Kidney capillary endothelial cell (primary cell): ENCODE results near the gene ZEB1.
"Not testable (repeated sequence)": the region's sequence is repeated elsewhere in the genome, so short reads cannot be mapped to it uniquely, and the experiment has no call there.

Source experiments
- DNase-seq: peaks from one replicate; pipeline ENCODE4 v3.0.0-alpha.2; 2018; ENCODE audit warnings: low spot score

Gene ZEB1

DNA sequence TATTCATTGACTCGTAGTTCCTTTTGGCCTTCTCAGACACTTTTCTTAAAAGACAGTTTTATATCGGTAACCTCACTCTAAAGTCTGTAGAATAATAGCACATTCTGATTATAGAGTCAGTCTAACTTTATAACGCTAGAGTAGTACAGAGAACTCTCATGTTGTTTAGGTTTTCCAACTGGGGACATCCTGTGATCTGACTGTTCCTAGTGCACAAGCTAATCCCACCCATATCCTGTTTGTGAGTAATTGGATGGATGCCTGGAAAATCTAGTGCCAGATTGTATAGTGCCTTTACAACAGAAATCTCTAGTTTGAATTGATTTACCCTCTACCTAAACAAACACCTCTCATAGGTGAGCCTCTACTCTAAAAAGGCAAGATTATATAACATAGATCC, 107.4 kb downstream of the ZEB1 start:
- DNase-seq = peak; percentile 89

DNA sequence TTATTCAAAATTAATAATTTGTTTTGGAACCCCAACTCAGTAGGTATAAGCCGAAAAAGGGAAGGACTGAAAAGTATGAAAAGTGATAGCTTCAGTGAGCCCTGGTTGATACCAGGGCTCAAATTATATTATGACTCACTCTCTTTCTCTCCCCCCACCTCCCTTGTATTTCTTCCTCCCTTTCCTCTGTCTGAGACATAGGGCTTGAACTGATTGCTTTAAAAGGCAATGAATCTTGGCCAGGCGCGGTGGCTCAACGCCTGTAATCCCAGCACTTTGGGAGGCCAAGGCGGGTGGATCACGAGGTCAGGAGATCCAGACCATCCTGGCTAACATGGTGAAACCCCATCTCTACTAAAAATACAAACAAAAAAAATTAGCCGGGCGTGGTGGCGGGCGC, 108.3 kb downstream of the ZEB1 start:
- DNase-seq = not testable (repeated sequence)

DNA sequence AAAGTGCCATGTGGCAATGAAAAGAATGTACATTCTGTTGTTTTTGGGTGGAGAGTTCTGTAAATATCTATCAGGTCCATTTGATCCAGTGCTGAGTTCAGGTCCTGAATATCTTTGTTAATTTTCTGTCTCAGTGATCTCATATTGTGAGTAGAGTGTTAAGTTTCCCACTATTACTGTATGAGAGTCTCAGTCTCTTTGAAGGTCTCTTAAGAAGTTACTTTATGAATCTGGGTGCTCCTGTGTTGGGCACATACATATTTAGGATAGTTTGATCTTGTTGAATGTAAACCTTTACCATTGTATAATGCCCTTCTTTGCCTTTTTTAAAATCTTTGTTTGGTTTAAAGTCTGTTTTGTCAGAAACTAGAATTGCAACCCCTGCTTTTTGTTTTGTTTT, 109.5 kb downstream of the ZEB1 start:
- not testable (repeated sequence) for DNase-seq

DNA sequence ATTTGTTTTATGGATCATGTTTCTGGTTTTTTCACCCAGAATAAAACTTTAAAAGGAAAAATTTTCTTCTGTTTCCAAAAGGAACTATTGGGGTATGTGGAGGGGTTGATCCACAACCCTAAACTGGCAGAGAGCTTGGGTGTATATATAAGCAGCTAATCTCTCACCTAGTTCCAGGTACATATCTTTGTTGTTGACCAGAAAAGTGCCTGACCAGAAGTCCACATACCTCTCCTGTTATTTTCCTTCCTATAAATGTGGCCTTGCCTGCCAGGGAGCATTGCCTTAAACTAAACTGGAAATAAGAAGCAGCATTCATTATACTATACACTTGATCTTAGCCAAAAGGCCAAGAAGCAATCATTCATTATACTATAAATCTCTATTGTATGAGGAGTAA, 112.0 kb downstream of the ZEB1 start:
- no peak for DNase-seq

DNA sequence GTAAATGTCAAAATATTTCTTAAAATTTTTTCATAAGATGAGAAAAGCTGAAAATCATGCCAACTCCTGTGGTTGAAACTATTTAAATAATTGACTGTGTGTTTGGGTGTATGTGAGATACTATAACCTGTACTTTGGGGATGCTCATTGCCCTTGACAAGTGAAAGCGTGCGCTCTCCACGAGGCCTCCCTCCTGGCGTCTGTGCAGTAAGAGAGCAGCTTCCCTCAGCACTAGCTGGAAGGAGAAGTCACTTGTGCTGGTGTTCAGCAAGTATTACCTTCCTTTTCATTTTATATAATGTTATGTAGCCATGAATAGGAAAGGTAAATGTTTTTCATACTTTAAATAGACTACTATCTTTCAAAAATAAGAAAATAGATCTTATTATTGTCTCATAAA, 118.9 kb downstream of the ZEB1 start:
- no peak for DNase-seq

DNA sequence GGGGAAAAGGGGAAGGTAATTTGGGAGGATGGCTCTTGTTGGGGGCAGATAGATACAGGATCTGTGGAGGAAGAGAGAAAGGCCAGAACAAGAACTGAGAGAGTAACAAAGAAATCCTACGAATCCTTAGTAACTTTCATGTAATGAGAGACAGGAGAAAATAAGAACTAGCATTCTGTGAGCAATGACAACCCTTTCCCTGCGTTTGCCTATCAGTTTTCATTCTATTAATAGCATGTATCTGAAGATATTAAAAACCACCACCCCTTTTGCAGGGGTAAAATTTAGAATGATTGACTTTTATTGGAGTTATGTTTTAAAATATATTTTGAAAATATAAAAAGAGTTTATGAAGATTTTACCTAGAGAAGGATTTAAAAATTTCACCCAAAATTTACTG, 132.8 kb downstream of the ZEB1 start:
- no peak for DNase-seq

DNA sequence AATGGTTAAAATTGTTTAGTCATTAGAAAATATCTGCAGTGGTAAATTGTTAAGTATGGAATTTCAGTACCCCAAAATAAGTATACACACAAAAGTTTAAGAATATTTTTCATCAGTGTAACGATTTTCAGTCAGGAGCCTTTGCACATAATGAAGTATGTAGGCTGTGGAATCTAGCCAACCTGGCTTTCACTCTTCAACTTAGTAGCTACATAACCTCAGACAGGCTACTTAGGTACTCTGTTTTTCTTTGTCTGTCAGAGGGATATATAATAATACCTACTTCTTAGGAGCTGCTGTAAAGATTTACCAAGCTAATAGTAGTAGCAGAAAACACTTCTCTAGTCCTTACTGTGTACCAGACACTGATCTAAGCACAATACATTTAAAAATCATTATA, 137.5 kb downstream of the ZEB1 start:
- no peak for DNase-seq

DNA sequence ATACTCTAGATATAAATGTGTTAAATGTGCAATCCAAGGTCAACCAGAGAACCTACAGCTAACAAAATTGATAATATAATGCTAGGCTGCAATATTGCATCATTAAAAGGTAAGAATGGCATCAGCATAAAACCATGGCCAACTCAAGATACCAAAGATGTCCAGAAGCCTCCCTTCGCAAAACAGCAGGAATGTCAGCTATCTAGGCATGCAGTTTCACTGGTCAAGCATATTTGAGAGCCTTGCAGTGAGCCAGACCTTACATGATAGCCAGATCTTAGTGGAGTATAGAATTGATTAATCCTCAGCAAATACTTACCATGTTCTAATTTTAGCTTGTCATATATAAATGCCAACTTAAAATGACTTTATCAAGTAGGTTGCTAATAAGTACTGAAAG, 138.8 kb downstream of the ZEB1 start:
- DNase-seq = no peak

DNA sequence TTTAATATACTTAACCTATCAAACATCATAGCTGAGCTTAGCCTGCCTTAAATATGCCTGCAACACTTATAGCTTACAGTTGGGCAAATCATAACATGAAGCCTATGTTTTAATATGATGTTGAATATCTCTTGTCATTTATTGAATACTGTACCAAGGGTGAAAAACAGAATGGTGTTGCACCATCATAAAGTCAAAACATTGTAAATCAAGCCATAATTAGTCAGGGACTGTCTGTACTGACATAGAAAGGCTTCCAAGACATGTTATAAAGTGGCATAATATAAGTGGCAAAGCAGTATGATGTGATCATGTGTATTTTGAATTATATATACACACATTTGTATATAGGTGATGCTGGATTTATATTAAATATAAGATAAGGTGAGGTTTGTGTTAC, 140.0 kb downstream of the ZEB1 start:
- no peak for DNase-seq

DNA sequence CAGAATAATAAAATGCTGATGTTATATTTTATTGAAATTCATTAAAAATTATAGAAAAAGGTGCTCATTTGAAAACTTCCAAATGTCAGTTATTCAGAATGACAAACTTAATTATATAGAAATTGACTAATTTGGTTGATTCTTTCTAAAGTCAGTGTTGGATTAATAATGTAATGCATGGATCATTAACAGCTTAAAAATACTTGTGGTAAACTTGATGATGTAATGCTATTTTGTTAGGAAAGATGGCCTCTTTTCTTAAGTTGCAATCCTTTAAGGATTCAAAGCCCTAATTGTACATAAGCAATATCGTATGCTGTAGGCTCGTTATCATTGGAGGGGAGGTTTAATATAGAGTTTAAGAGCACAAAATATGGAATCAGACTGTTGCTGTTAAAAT, 141.2 kb downstream of the ZEB1 start:
- no peak for DNase-seq

DNA sequence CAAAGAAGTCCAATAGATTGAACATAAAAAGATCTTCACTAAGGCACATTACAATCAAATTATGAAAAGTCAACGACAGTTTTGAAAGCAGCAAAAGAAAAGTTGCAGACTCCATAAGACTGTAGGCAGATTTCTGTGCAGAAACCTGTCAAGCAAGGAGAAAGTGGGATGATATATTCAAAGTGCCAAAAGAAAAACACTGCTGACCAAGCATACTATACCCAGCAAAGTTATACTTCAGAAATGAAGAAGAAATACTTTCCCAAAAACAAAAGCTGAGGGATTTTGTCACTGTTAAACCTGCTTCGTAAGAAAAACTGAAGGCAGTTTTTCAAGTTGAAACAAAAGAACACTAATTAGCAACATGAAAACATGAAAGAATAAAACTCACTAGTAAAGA, 145.5 kb downstream of the ZEB1 start:
- no peak for DNase-seq

DNA sequence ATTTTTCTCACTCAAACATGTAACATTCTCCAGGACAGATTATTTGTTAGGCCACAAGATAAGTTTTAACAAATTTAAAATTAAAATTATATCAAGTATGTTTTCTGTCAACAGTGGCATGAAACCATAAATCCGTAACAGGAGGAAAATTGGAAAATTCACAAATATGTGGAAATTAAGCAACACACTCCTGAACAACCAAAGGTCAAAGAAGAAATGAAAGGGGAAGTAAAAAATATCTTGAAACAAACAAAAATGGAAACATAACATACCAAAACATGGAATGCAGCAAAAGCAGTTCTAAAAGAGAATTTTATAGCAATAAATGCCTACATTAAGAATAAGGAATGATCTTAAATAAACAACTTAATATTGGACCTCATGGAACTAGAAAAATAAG, 147.3 kb downstream of the ZEB1 start:
- no peak for DNase-seq

DNA sequence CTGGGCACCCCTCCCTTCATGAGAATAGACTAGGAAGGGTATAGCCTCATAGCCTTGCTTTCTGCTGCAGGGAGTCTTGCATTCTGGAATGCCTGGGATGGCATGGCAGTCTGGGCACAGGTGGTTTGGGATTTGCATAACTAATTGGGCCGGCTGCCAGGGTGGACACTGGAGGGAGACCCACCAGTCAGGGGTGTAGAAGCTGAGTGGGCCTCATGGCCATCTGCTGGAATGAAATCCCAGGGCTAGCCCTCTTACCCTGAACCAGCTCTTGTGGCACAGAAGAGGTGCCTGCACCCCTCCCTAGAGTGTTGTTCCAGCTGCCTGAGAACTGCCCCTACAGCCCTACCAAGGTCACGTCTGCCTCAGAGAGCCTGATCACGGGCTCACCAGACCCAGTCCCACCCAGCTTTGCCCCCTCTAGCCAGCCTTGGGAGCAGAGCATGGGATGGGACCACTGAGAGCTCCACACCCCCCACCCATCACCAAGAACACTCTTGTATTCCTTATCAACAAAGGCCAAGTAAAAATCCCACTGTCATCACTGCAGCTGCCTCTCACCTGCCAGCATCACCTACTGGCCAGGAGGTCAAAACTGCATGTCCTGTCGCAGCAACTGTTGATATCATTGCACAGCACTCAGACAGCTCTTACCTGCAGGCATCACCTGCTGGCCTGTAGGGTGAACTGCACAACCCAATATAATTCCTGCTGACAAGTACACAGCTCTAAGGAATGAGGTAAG, 148.9 kb downstream of the ZEB1 start:
- no peak for DNase-seq

DNA sequence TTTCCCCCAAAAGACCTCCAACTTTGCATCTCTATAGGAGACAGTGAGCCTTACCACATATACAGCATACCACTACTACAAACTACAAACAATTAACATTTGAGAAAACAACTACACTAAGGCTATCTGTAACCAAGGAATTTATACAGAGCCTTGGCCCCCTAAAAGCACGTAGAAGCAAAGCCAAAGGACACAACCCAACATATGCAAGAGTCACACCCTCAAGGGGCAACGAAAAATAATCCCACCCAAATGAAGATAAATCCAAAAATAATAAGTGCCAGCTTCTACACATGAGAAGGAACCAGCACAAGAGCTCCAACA, 149.5 kb downstream of the ZEB1 start:
- no peak for DNase-seq

DNA sequence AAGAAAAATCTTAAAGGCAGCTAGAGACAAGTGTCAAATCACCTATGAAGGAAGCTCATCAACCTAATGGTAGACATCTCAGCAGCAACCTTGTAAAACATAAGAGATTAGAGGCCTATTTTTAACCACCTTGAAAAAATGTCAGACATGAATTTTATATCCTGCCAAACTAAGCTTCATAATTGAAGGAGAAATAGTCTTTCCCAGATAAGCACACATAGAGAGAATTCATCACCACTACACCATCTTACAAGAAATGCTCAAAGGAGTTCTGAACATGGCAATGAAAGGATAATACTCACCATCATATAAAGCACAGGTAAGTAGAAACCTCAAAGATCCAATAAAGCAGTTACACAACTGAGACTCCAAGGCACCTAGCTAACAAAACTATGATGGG, 156.5 kb downstream of the ZEB1 start:
- DNase-seq = no peak

DNA sequence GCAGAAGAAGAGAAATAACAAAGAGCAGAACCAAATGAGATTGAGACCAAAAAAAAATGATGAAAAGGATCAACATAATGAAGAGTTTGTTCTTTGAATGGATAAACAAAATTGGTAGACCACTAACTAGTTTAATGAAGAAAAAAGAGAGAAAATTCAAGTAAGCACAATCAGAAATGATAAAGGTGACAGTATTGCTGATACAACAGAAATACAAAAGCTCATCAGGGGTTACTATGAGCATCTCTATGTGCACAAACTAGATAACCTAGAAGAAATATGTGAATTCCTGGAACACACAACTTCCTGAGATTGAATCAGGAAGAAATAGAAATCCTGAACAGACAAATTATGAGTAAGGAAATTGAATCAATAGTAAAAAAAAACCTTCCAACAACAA, 157.1 kb downstream of the ZEB1 start:
- DNase-seq = no peak

DNA sequence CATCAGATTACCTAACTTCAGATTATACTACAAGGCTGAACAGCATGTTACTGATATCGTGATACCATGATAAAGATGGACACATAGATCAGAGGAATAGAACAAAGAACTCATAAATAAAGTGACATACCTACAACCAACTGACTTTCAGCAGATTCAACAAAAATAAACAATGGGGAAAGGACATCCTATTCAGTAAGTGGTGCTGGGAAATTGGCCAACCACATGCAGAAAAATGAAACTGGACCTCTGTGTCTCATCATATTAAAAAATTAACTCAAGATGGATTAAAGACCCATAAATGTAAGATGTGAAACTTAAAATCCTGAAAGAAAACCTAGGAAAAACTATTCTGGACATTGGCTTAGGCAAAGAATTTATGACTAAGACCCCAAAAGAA, 158.6 kb downstream of the ZEB1 start:
- DNase-seq = no peak

DNA sequence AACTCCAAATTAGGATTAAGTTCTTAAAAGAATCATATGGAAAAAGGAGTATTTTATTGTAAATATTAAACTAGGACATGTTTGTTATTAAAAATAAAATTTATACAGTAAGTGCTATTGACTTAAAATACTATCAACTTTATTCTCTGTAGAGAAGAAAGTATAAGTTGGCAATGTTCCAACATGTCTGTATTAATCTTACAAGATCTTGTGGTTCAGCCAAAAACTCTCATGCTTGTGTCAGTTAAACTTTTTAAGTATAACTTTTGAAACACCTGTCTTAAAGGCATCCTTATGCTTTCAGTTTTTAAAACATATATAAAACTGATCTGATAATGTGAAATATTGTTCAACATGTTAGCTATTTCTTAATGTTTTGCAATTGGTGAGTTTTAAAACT, 160.7 kb downstream of the ZEB1 start:
- DNase-seq = no peak

DNA sequence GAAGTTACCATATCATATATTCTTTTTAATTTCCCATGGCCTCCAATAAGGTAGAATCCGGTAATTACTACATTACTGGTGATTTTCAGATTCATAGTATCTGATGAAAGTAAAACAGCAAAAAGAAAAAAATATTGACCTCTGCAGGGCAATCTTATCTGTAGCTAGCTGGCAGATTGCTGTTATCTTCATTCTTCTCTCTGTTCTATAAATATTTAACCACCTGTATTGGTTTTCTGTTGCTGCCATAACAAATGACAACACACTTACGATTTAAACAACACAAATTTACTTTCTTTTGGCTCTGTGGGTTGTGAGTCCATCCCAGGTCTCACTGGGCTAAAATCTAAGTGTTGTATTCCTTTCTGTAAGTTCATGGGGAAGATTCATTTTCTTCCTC, 164.5 kb downstream of the ZEB1 start:
- no peak for DNase-seq

DNA sequence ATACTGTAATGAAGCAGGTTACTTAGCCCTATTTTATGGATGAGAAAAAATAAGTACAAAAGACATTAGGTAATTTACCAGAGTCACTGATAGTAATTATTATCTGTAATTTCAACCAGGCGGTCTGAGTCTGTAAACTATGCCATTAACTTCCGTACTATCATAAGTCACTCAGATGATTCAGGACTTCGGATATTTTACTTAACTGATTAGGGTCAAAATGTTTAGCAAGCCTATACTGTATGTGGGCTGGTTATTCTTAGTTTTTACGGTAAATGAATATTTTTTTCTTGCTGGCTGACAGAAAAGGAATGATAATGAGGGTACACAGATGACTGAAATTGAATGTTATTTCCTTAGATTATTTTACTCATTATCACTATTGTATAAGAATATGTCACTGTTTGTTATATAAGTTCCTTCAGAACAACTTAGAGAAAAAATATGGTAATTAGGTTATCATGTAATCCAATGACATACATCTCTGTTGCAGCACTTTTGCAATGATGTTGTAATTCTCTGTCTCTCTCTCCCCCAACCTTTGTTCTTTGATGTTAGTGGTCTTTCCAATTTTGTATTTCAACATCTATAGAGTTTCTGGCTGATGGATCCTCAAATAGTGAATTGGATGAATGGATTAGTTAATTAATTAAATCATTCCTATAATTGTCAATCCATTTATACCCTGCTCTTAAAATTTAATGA, 165.6 kb downstream of the ZEB1 start:
- DNase-seq = no peak

DNA sequence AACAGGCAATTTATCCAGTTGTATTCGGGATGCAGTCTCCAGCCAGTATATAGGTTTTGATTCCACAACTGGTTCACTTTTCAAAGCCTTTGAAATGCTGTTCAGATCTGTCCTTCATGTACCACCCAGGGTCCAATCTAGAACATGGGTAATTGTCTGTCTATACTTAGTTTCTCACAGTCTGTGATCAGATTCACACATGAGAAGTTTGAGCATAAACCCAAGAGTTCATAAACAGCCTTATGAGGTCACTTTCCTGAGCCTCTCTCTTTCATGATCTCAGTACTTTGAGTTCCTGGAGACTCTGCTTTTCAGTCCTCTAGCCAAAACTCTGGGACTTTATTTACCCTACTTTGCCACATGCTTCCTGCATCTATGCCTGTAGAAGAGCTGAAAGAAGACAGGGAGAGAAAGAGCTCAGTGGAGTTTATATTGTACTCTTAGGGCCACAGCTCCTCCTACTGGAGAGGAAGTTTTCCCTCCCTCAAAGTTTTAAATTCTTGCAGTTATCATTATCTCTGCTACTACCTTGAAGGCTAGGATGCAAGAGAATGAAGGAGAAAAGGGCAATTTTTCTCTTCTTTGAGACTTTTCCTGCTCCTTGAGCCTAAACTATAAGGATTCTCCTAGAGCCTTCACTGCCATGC, 172.0 kb downstream of the ZEB1 start:
- no peak for DNase-seq

DNA sequence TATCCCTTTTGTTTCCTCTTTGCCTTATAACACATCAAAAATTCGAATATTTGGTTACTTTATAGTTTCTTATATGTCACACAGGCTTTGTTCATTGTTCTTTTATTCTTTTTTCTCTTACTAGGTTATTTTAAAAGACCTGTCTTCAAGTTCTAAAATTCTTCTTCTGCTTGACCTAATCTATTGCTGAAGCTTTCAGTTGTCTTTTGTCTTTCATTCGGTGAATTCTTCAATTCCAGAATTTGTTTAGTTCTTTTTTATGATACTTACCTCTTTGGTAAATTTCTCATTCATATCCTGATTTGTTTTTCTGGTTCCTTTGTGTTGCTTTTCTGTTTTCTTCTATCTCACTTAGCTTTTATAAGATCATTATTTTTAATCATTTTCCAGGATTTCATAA, 188.4 kb downstream of the ZEB1 start:
- no peak for DNase-seq

DNA sequence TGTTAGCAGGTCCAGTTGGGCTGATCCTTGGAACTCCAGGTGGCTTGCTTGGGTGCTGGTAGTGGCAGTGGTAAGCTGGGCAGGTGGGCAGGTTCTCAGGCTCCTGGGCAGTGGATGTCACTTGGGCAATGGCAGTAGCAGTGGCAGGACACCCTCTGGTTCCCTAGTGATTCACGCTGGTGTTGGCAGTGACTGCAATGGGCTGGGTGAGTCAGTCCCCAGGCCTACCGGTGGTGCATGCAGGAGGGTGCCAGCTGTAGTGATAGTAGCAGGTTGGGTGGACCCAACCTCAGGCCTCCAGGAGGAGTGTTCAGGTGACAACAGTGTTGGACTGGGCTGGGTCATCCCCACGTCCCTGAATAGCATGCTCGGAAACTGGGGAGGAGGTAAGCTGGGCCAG, 189.2 kb downstream of the ZEB1 start:
- DNase-seq = no peak

DNA sequence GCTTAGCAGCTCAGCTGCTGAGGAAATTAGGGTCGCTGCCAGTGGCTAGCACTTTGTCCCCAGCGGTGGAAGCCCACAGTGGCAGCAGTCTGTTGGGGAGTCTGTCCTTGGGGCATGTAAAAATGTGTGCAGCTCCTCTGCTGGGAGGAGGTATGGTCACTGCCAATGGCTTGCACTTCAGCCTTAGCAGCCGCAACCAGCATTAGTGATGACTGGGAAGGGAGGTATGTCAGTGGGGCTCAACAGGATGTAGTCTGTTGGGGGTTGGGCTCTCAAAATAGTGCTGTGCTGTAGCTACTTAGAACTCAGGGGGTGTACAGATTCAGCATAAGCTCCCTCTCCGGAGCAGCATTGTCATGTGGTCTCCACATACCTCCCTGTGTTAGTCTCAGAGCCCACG, 189.9 kb downstream of the ZEB1 start:
- no peak for DNase-seq
